Endothelial cell of umbilical vein (primary cell): ENCODE measurements around the gene CD93. TPM values are rescaled to one million over a fixed set of nuclear protein-coding genes. Genes with fewer than 3 reads are reported as not detected.

Experiments
- BruUV-seq: library from RNA; stranded (reverse); fragments of 400-500 nt; replicated peaks from 2 replicates; lab custom pipeline; 2021; lab: Mats Ljungman, UMichigan
- CTCF ChIA-PET: fragments of 300-600, 350-600 bp; sonication (Branson Sonifier 250); formaldehyde crosslinking; loops from one replicate; lab custom pipeline; 2021; ENCODE audit warnings: antibody characterized with exemption, inconsistent platforms; lab: Charles Lee
- POLR2A ChIA-PET: fragments of 300-600, 350-600 bp; sonication (Branson Sonifier 250); formaldehyde crosslinking; loops from one replicate; lab custom pipeline; 2021; ENCODE audit warnings: antibody characterized with exemption, inconsistent platforms; lab: Charles Lee
- DNase-seq: peaks from one replicate; pipeline ENCODE4 v3.0.0-alpha.2; 2011; ENCODE audit warnings: low read depth, low spot score
- FAIRE-seq: peaks from 2 replicates; lab custom pipeline; 2011; peaks lifted over from hg19 to GRCh38; lab: Jason Lieb, UNC
- H2AFZ ChIP-seq: 2 replicates; pipeline ENCODE4 v1.6.0; 2012; ENCODE audit warnings: low read depth, low read length, control low read depth, inconsistent platforms
- H3K27ac ChIP-seq: 2 replicates; pipeline ENCODE4 v1.5.1; 2011; ENCODE audit warnings: low read depth, mild to moderate bottlenecking, control low read depth, low read length, moderate library complexity; ENCODE audit not compliant: insufficient read depth
- H3K27me3 ChIP-seq, 2 experiments: 2 replicates each; pipeline versions ENCODE4 v1.6.0 to v1.6.1; 2011; ENCODE audit warnings: low read length in 2 of 2, mixed read lengths in 1 of 2; ENCODE audit not compliant: control insufficient read depth in 2 of 2, insufficient read depth in 2 of 2
- H3K36me3 ChIP-seq, 2 experiments: 2 replicates in 1 of 2; 3 replicates in 1 of 2; pipeline ENCODE4 v1.5.1; 2011; ENCODE audit warnings: low read length in 2 of 2, mild to moderate bottlenecking in 1 of 2, moderate library complexity in 1 of 2; ENCODE audit not compliant: control insufficient read depth in 2 of 2, insufficient read depth in 2 of 2; ENCODE audit errors: extremely low read depth in 1 of 2
- H3K4me1 ChIP-seq: 3 replicates; pipeline ENCODE4 v1.5.1; 2011; ENCODE audit warnings: mild to moderate bottlenecking, low read length; ENCODE audit not compliant: control insufficient read depth, insufficient read depth; ENCODE audit errors: extremely low read depth
- H3K4me2 ChIP-seq: 2 replicates; pipeline ENCODE4 v1.6.1; 2011; ENCODE audit warnings: low read length, control low read depth, mixed read lengths; ENCODE audit not compliant: insufficient read depth
- H3K4me3 ChIP-seq, 3 experiments: fragments of 200-600 bp in 1 of 3; sonication (generic), shearing (Covaris generic) in 1 of 3; replicated peaks in 1 of 3; 2 replicates each; pipeline ENCODE4 v1.5.1; 2011 to 2016; ENCODE audit warnings: control low read depth in 3 of 3, low read length in 3 of 3, mild to moderate bottlenecking in 2 of 3, inconsistent platforms in 1 of 3, low read depth in 1 of 3, moderate library complexity in 1 of 3; ENCODE audit not compliant: insufficient read depth in 1 of 3
- H3K79me2 ChIP-seq: 2 replicates; pipeline ENCODE4 v1.6.0; 2012; ENCODE audit warnings: low read length, inconsistent platforms; ENCODE audit not compliant: control insufficient read depth, insufficient read depth
- H3K9ac ChIP-seq: replicated peaks from 2 replicates; pipeline ENCODE3; 2011; ENCODE audit warnings: low read length, control low read depth; ENCODE audit not compliant: insufficient read depth; ENCODE audit errors: extremely low read depth
- H3K9me1 ChIP-seq: replicated peaks from 3 replicates; pipeline ENCODE4 v1.6.0; 2011; ENCODE audit warnings: mild to moderate bottlenecking, low read length; ENCODE audit not compliant: control insufficient read depth, insufficient read depth; ENCODE audit errors: extremely low read depth
- H3K9me3 ChIP-seq: replicated peaks from 2 replicates; pipeline ENCODE4 v1.5.1; 2012; ENCODE audit warnings: low read length, inconsistent platforms; ENCODE audit not compliant: control insufficient read depth, insufficient read depth
- H4K20me1 ChIP-seq: replicated peaks from 2 replicates; pipeline ENCODE3; 2011; ENCODE audit warnings: mild to moderate bottlenecking, low read length; ENCODE audit not compliant: control insufficient read depth, insufficient read depth; ENCODE audit errors: extremely low read depth
- EZH2 ChIP-seq: IDR thresholded peaks from 2 replicates; pipeline ENCODE4 v1.6.1; 2012; ENCODE audit warnings: borderline replicate concordance, low read depth, mild to moderate bottlenecking, moderate library complexity, low read length, inconsistent platforms; ENCODE audit not compliant: severe bottlenecking
- FOS ChIP-seq: IDR thresholded peaks from 2 replicates; pipeline ENCODE4 v1.6.1; 2011; ENCODE audit warnings: mild to moderate bottlenecking, low read length, moderate library complexity, borderline replicate concordance; ENCODE audit not compliant: insufficient read depth
- GATA2 ChIP-seq: IDR thresholded peaks from 2 replicates; pipeline ENCODE4 v1.7.0; 2011; ENCODE audit warnings: low read depth, mild to moderate bottlenecking, moderate library complexity, mixed read lengths, low read length; ENCODE audit not compliant: insufficient read length, insufficient read depth
- JUN ChIP-seq: IDR thresholded peaks from 2 replicates; pipeline ENCODE4 v1.6.1; 2011; ENCODE audit warnings: borderline replicate concordance, low read depth; ENCODE audit not compliant: insufficient read length, insufficient read depth
- MYC ChIP-seq: IDR thresholded peaks from one replicate; pipeline ENCODE4 v1.6.1; 2011; ENCODE audit warnings: mild to moderate bottlenecking, low read depth, low read length
- POLR2A ChIP-seq: IDR thresholded peaks from 2 replicates; pipeline ENCODE4 v1.6.1; 2012; ENCODE audit warnings: low read depth, mild to moderate bottlenecking, control low read depth, low read length
- POLR2AphosphoS5 ChIP-seq: IDR thresholded peaks from 2 replicates; pipeline ENCODE4 v1.6.1; 2012; ENCODE audit warnings: low read depth, mild to moderate bottlenecking, control low read depth, low read length, moderate library complexity; ENCODE audit not compliant: insufficient read depth
- dilution Hi-C: fragments of 300-500 bp; cut with MboI; formaldehyde crosslinking; loops from one replicate; pipeline ENCODE4 v1.15.0; 2019; ENCODE audit warnings: low sequenced_read_pairs; ENCODE audit not compliant: extremely low pct_ligation_motif_present
- intact Hi-C: fragments of 100-400 bp; cut with micrococcal nuclease; formaldehyde crosslinking; loops from one replicate; pipeline ENCODE4 v1.10.0; 2022
- polyA plus RNA-seq, 4 experiments: library from polyadenylated mRNA; depleted of rRNA in 3 of 4; stranded (reverse) in 3 of 4; unstranded in 1 of 4; fragments of >200 nt; gene quantifications; 2 replicates each; pipeline versions ENCODE4 v1.2.1 to v1.2.3, GENCODE V29; 2011 to 2012; ENCODE audit warnings: missing spikeins in 1 of 4
- total RNA-seq: library from RNA; stranded (reverse); gene quantifications from 2 replicates; pipeline ENCODE4 v1.2.3, GENCODE V29; 2021
- TF ChIP-seq, protein P1 (sequence below), 2 donors: IDR thresholded peaks; 1 replicate in 1 of 2; 2 replicates in 1 of 2; pipeline ENCODE4 v1.5.1; 2011; ENCODE audit warnings: low read length in 2 of 2, mild to moderate bottlenecking in 2 of 2, moderate library complexity in 2 of 2, control low read depth in 1 of 2, inconsistent platforms in 1 of 2, low read depth in 1 of 2; ENCODE audit not compliant: insufficient read depth in 1 of 2; ENCODE audit errors: extremely low read depth in 1 of 2
- TF ChIP-seq, protein P2 (sequence below): IDR thresholded peaks from 2 replicates; pipeline ENCODE4 v1.6.1; 2011; ENCODE audit not compliant: insufficient read depth, insufficient read length

CD93 gene
- total and polyA plus RNA-seq, 2 donors (not counting 3 experiments of a cell fraction or from before 2014, with no cell fraction given) = 180 to 413 TPM

DNA sequence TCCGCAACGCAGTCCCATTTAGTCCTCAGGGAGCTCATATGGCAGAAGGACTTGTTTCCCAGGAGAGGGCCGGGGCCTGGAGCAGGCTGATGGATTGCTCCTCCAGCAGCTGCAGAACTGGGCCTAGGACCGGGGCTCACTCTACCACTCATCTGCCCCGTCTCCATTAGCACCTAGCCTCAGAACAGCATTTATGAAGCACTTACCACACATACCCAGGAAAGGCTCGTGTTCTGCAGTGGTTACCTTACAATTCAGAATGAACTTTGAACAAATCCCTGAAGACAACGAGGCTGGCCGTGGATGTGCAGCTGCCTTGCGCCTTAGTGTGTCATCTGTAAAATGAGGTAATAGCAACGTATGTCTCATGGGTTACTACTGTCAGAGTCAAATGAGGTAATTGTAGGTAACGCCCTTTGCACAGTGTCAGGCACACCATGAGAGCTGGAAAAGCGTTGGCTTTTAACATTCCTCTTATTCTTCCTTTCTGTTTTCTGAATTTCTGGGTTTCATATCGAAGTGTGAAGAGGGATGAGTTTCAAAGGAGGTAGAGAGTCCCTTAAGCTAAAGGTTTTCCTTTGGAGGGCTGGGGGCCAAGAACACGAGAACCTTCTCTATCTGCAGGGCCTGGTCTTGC is 46.3 kb upstream of the CD93 start:
- FAIRE-seq (peak; percentile 74), DNase-seq (peak; percentile 37)
- no peaks in the 10 kb centered on the region for H3K9me1 ChIP-seq
- intact Hi-C loops (no loop called here), dilution Hi-C loops (no loop called here)
- ChIA-PET POLR2A (interaction anchor here (1.4 to 1.6 kb wide), 2 partner anchors 47 to 81 kb away, joined by 3 to 11 read pairs; partner anchors contain the start of gene CD93), CTCF (interaction anchor here (0.5 to 3.3 kb wide), 16 partner anchors 8 to 441 kb away, joined by 3 to 18 read pairs (median 3); partner anchors contain the start of gene CD93)
- no peak overlapping the region for H3K4me3 ChIP-seq
- no peaks in the 10 kb centered on the region for H3K27me3 ChIP-seq
- H2AFZ ChIP-seq = peak overlapping the region; percentile 29
- no peaks in the 10 kb centered on the region for H3K36me3 ChIP-seq
- BruUV-seq = TSS peak; percentile 76
- H3K79me2 ChIP-seq = no peaks in the 10 kb centered on the region
- peak overlapping the region; percentile 14 for H3K9ac ChIP-seq
- peaks cover 28% of the 10 kb centered on the region for H3K4me1 ChIP-seq
- no peaks in the 10 kb centered on the region for H3K9me3 ChIP-seq
- TF ChIP-seq MYC (no peak), FOS (no peak), GATA2 (no peak), JUN (no peak), EZH2 (no peak), POLR2A (no peak), POLR2AphosphoS5 (no peak)
- TF ChIP-seq, protein P1, sequence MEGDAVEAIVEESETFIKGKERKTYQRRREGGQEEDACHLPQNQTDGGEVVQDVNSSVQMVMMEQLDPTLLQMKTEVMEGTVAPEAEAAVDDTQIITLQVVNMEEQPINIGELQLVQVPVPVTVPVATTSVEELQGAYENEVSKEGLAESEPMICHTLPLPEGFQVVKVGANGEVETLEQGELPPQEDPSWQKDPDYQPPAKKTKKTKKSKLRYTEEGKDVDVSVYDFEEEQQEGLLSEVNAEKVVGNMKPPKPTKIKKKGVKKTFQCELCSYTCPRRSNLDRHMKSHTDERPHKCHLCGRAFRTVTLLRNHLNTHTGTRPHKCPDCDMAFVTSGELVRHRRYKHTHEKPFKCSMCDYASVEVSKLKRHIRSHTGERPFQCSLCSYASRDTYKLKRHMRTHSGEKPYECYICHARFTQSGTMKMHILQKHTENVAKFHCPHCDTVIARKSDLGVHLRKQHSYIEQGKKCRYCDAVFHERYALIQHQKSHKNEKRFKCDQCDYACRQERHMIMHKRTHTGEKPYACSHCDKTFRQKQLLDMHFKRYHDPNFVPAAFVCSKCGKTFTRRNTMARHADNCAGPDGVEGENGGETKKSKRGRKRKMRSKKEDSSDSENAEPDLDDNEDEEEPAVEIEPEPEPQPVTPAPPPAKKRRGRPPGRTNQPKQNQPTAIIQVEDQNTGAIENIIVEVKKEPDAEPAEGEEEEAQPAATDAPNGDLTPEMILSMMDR (IDR thresholded peaks at IDR 0.05; ENCODE audit: extremely low read depth in 1 of 2, insufficient read depth in 1 of 2, low read depth in 1 of 2, low read length in 2 of 2) = no peak
- TF ChIP-seq, protein P2, sequence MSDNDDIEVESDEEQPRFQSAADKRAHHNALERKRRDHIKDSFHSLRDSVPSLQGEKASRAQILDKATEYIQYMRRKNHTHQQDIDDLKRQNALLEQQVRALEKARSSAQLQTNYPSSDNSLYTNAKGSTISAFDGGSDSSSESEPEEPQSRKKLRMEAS = no peak
- no peaks in the 10 kb centered on the region for H4K20me1 ChIP-seq
- peak overlapping the region; percentile 68 for H3K27ac ChIP-seq
- no peak overlapping the region for H3K4me2 ChIP-seq
